Smooth muscle cell (in vitro differentiated cells): Measurements from ENCODE around the gene VCX3A. TPM values are rescaled to one million over a fixed set of nuclear protein-coding genes. Genes with fewer than 3 reads are reported as not detected.

Experiments used
- DNase-seq: peaks from one replicate; lab custom pipeline; 2025; ENCODE audit not compliant: unreplicated experiment; lab: John Stamatoyannopoulos, UW
- H2AFZ ChIP-seq: fragments of 200-600 bp; sonication (generic); 2 replicates; pipeline ENCODE4 v1.6.0; 2016; ENCODE audit warnings: antibody characterized with exemption, low read depth, mild to moderate bottlenecking
- H3F3A ChIP-seq: fragments of 200-600 bp; sonication (generic); 2 replicates; pipeline ENCODE4 v1.6.0; 2017; ENCODE audit warnings: antibody characterized with exemption, low read depth
- H3K27ac ChIP-seq: fragments of 200-600 bp; sonication (generic); 2 replicates; pipeline ENCODE4 v1.5.1; 2016; ENCODE audit warnings: low read depth, mild to moderate bottlenecking
- H3K27me3 ChIP-seq: fragments of 200-600 bp; sonication (generic); 2 replicates; pipeline ENCODE4 v1.6.1; 2016; ENCODE audit warnings: low read depth, mild to moderate bottlenecking
- H3K36me3 ChIP-seq: fragments of 200-600 bp; sonication (generic); 2 replicates; pipeline ENCODE4 v1.5.1; 2016; ENCODE audit warnings: low read depth
- H3K4me1 ChIP-seq: fragments of 200-600 bp; sonication (generic); 2 replicates; pipeline ENCODE4 v1.5.1; 2016; ENCODE audit warnings: low read depth
- H3K4me2 ChIP-seq: fragments of 200-600 bp; sonication (generic); 2 replicates; pipeline ENCODE4 v1.6.0; 2016; ENCODE audit warnings: mild to moderate bottlenecking
- H3K4me3 ChIP-seq: fragments of 200-600 bp; sonication (generic); 2 replicates; pipeline ENCODE4 v1.5.1; 2016; ENCODE audit warnings: mild to moderate bottlenecking
- H3K79me2 ChIP-seq: fragments of 200-600 bp; sonication (generic); 2 replicates; pipeline ENCODE4 v1.6.0; 2016; ENCODE audit warnings: low read depth, mild to moderate bottlenecking
- H3K9ac ChIP-seq: fragments of 200-600 bp; sonication (generic); 2 replicates; pipeline ENCODE4 v1.6.0; 2016; ENCODE audit warnings: low read depth
- H3K9me3 ChIP-seq: fragments of 200-600 bp; sonication (generic); replicated peaks from 2 replicates; pipeline ENCODE4 v1.5.1; 2016; ENCODE audit warnings: low read depth
- H4K20me1 ChIP-seq: fragments of 200-600 bp; sonication (generic); 2 replicates; pipeline ENCODE4 v1.6.0; 2016; ENCODE audit warnings: low read depth
- CTCF ChIP-seq: fragments of 200-600 bp; sonication (generic); IDR thresholded peaks from 2 replicates; pipeline ENCODE4 v1.5.1; 2017; ENCODE audit warnings: borderline replicate concordance, mild to moderate bottlenecking, antibody characterized with exemption; ENCODE audit not compliant: insufficient read depth, poor library complexity, severe bottlenecking
- WGBS: methylation state at CpG from one replicate; pipeline ENCODE4 v1.1.7; 2016; ENCODE audit warnings: low lambda C conversion rate; 5-methylcytosine and 5-hydroxymethylcytosine counted together
- polyA plus RNA-seq: library from polyadenylated mRNA; unstranded; fragments of >200 nt; fragmentation: Nextera tagmentation; extraction: Ambion mirVana; gene quantifications from 2 replicates; pipeline ENCODE4 v1.2.1, GENCODE V29; 2016
- total RNA-seq: library from RNA; depleted of rRNA; stranded (reverse); fragments of >200 nt; gene quantifications from 2 replicates; pipeline ENCODE4 v1.2.3, GENCODE V29; 2014

Gene VCX3A
- total and polyA plus RNA-seq, 2 experiments from 2014 or later: 0.91 TPM; not detected in 1

- Histone ChIP-seq H3K4me2 (no peak overlapping the region), H3F3A (no peaks in the 10 kb centered on the region), H3K9ac (no peak overlapping the region), H2AFZ (no peak overlapping the region), H3K27me3 (no peaks in the 10 kb centered on the region), H4K20me1 (no peaks in the 10 kb centered on the region), H3K4me3 (no peak overlapping the region), H3K36me3 (no peaks in the 10 kb centered on the region), H3K27ac (no peak overlapping the region), H3K9me3 (no peaks in the 10 kb centered on the region), H3K4me1 (no peaks in the 10 kb centered on the region), H3K79me2 (no peaks in the 10 kb centered on the region)
- no peak for TF ChIP-seq CTCF
- 82% methylated on average over 3 of the region's 3 CpGs for WGBS
- no peak for DNase-seq
Observed at GRCh38 chrX:6557690-6558089, 22.8 kb upstream of the VCX3A start.

GRCh38 chrX:6550999-6551398 is 16.1 kb upstream of the VCX3A start:
- no peak for DNase-seq
- H3F3A ChIP-seq: no peaks in the 10 kb centered on the region
- no peak overlapping the region for H3K27ac ChIP-seq
- no peaks in the 10 kb centered on the region for H3K36me3 ChIP-seq
- H3K79me2 ChIP-seq: no peaks in the 10 kb centered on the region
- H3K9ac ChIP-seq: no peak overlapping the region
- H3K4me3 ChIP-seq: no peak overlapping the region
- no peak for TF ChIP-seq CTCF
- WGBS: 74% methylated on average over 8 of the region's 8 CpGs
- H3K9me3 ChIP-seq: peaks cover 2% of the 10 kb centered on the region
- no peak overlapping the region for H3K4me2 ChIP-seq
- H3K27me3 ChIP-seq: no peaks in the 10 kb centered on the region
- H3K4me1 ChIP-seq: no peaks in the 10 kb centered on the region
- no peaks in the 10 kb centered on the region for H4K20me1 ChIP-seq
- no peak overlapping the region for H2AFZ ChIP-seq

- Histone ChIP-seq H4K20me1 (no peaks in the 10 kb centered on the region), H3K36me3 (no peaks in the 10 kb centered on the region), H3K4me2 (no peak overlapping the region), H3K4me3 (no peak overlapping the region), H3K9ac (no peak overlapping the region), H3F3A (no peaks in the 10 kb centered on the region), H3K9me3 (no peaks in the 10 kb centered on the region), H2AFZ (no peak overlapping the region), H3K27me3 (no peaks in the 10 kb centered on the region), H3K4me1 (no peaks in the 10 kb centered on the region), H3K27ac (no peak overlapping the region), H3K79me2 (no peaks in the 10 kb centered on the region)
- WGBS: 63% methylated on average over 5 of the region's 5 CpGs
- no peak for TF ChIP-seq CTCF
- DNase-seq: no peak
Observed at GRCh38 chrX:6545712-6546111, 10.8 kb upstream of the VCX3A start.

GRCh38 chrX:6526564-6527136 is 8.3 kb downstream of the VCX3A start:
- H3K36me3 ChIP-seq: no peaks in the 10 kb centered on the region
- H3K4me3 ChIP-seq: no peak overlapping the region
- TF ChIP-seq CTCF: no peak
- no peak for DNase-seq
- H3K9me3 ChIP-seq: no peaks in the 10 kb centered on the region
- no peaks in the 10 kb centered on the region for H3K4me1 ChIP-seq
- H3K27ac ChIP-seq: no peak overlapping the region
- no peak overlapping the region for H2AFZ ChIP-seq
- H4K20me1 ChIP-seq: no peaks in the 10 kb centered on the region
- 88% methylated on average over 3 of the region's 3 CpGs for WGBS
- H3K79me2 ChIP-seq: no peaks in the 10 kb centered on the region
- H3F3A ChIP-seq: no peaks in the 10 kb centered on the region
- no peaks in the 10 kb centered on the region for H3K27me3 ChIP-seq
- H3K9ac ChIP-seq: no peak overlapping the region
- no peak overlapping the region for H3K4me2 ChIP-seq
